CD8-positive, alpha-beta memory T cell (primary cell): Measurements from ENCODE around the gene CNDP1. TPM values are rescaled to one million over a fixed set of nuclear protein-coding genes. Genes with fewer than 3 reads are reported as not detected.
"Not testable (repeated sequence)": the region's sequence is repeated elsewhere in the genome, so short reads cannot be mapped to it uniquely, and the experiment has no call there.

ENCODE experiments used
- CTCF ChIA-PET: fragments of 350-600 bp; sonication (Branson Sonifier 250); formaldehyde crosslinking; loops from one replicate; lab custom pipeline; 2021; ENCODE audit warnings: antibody characterized with exemption; lab: Charles Lee
- POLR2A ChIA-PET: fragments of 350-600 bp; sonication (Branson Sonifier 250); formaldehyde crosslinking; loops from one replicate; lab custom pipeline; 2021; ENCODE audit warnings: antibody characterized with exemption; lab: Charles Lee
- DNase-seq, 5 donors: peaks; one replicate each; pipeline versions ENCODE4 v3.0.0 to v3.0.0-alpha.2; 2020 to 2022; ENCODE audit warnings: mixed read lengths in 1 of 5
- H3K27ac ChIP-seq: one replicate; pipeline ENCODE4 v1.7.0; 2013; ENCODE audit warnings: low read depth, mild to moderate bottlenecking, low read length, moderate library complexity
- H3K27me3 ChIP-seq: 2 replicates; pipeline ENCODE4 v1.7.0; 2013; ENCODE audit warnings: low read length, mild to moderate bottlenecking; ENCODE audit not compliant: insufficient read depth, poor library complexity, severe bottlenecking
- H3K36me3 ChIP-seq: 2 replicates; pipeline ENCODE4 v1.7.0; 2013; ENCODE audit warnings: mild to moderate bottlenecking, low read length, moderate library complexity; ENCODE audit not compliant: insufficient read depth
- H3K4me1 ChIP-seq: 2 replicates; pipeline ENCODE4 v1.7.0; 2013; ENCODE audit warnings: mild to moderate bottlenecking, low read length, moderate library complexity; ENCODE audit not compliant: insufficient read depth
- H3K4me3 ChIP-seq: 2 replicates; pipeline ENCODE4 v1.7.0; 2013; ENCODE audit warnings: mild to moderate bottlenecking, low read length
- H3K9me3 ChIP-seq: 2 replicates; pipeline ENCODE4 v1.7.0; 2013; ENCODE audit warnings: mild to moderate bottlenecking, low read length
- H3K27ac Mint-ChIP-seq, 8 donors: one replicate each; pipeline ENCODE4 v1.8.0; 2020 to 2021; ENCODE audit warnings: mixed read lengths in 8 of 8, mild to moderate bottlenecking in 6 of 8, inconsistent platforms in 3 of 8, moderate library complexity in 3 of 8
- H3K27me3 Mint-ChIP-seq, 2 donors: one replicate each; pipeline ENCODE4 v1.8.0; 2020 to 2021; ENCODE audit warnings: mixed read lengths in 2 of 2, mild to moderate bottlenecking in 1 of 2, moderate library complexity in 1 of 2
- H3K36me3 Mint-ChIP-seq, 3 donors: one replicate each; pipeline ENCODE4 v1.8.0; 2020 to 2021; ENCODE audit warnings: mixed read lengths in 3 of 3, inconsistent platforms in 1 of 3, mild to moderate bottlenecking in 1 of 3
- H3K4me1 Mint-ChIP-seq, 3 donors: one replicate each; pipeline ENCODE4 v1.8.0; 2020 to 2021; ENCODE audit warnings: mixed read lengths in 3 of 3, inconsistent platforms in 1 of 3, mild to moderate bottlenecking in 1 of 3
- H3K4me3 Mint-ChIP-seq, 7 donors: one replicate each; pipeline ENCODE4 v1.8.0; 2020 to 2021; ENCODE audit warnings: mixed read lengths in 7 of 7, mild to moderate bottlenecking in 6 of 7, moderate library complexity in 4 of 7, inconsistent platforms in 2 of 7
- H3K9me3 Mint-ChIP-seq, 5 donors: one replicate each; pipeline ENCODE4 v1.8.0; 2020 to 2022; ENCODE audit warnings: mixed read lengths in 5 of 5, mild to moderate bottlenecking in 3 of 5, moderate library complexity in 2 of 5, inconsistent platforms in 1 of 5
- polyA plus RNA-seq: library from polyadenylated mRNA; unstranded; fragments of 300-500 nt; fragmentation: Illumina TruSeq; gene quantifications from one replicate; pipeline ENCODE4 v1.2.3, GENCODE V29; 2021
- total RNA-seq, 2 experiments: library from RNA; stranded (reverse); gene quantifications; one replicate each; pipeline ENCODE4 v1.2.3, GENCODE V29; 2021

The CNDP1 gene
- total and polyA plus RNA-seq, 3 experiments from 2014 or later = 0.09 TPM; not detected in 2

DNA sequence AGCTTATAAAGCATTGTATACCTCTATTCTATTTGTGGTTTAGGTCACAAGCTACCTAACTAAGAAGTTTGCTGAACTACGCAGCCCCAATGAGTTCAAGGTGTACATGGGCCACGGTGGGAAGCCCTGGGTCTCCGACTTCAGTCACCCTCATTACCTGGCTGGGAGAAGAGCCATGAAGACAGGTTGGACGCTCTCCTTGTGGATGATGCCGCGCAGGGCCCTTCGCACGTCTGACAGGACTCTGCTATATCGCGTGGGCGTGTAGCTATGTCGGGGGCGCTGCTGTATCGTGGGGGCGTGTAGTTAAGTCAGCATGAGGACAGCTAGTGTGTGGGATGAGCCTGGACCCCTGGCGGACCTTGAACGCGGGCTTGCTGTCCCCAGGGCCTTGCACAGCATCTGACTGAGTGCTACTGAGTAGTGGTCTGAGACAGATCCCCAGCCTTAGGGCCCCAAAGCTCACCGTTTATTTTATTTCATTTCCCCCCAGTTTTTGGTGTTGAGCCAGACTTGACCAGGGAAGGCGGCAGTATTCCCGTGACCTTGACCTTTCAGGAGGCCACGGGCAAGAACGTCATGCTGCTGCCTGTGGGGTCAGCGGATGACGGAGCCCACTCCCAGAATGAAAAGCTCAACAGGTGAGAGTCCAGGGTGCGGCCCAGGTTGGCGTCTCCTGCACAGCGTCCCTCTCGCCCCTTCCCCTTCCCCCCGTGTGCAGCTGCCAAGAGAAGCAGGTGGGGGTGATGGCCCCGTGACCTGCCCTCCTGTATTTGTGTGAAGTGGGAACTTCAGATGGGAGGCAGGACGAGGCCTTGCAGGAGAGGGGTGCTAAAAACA lies 15.6 kb upstream of the CNDP1 start:
- Mint-ChIP-seq H3K36me3 (peaks cover 9 to 82% (median 23%) of the 10 kb centered on the region in 3 donors), H3K4me3 (no peak overlapping the region), H3K9me3 (no peaks in the 10 kb centered on the region), H3K4me1 (peaks cover 0 to 1% (median 0%) of the 10 kb centered on the region in 3 donors), H3K27ac (no peak overlapping the region), H3K27me3 (no peaks in the 10 kb centered on the region)
- peaks cover 48% of the 10 kb centered on the region for H3K36me3 ChIP-seq
- DNase-seq = no peak
- no peaks in the 10 kb centered on the region for H3K4me1 ChIP-seq
- H3K4me3 ChIP-seq = no peak overlapping the region
- ChIA-PET CTCF (no interaction called here), POLR2A (interaction anchor here (0.7 kb wide), 1 partner anchor 23 kb away, joined by 3 read pairs; the partner anchor contains the start of gene CNDP2)
- no peaks in the 10 kb centered on the region for H3K9me3 ChIP-seq
- no peaks in the 10 kb centered on the region for H3K27me3 ChIP-seq
- no peak overlapping the region for H3K27ac ChIP-seq

DNA sequence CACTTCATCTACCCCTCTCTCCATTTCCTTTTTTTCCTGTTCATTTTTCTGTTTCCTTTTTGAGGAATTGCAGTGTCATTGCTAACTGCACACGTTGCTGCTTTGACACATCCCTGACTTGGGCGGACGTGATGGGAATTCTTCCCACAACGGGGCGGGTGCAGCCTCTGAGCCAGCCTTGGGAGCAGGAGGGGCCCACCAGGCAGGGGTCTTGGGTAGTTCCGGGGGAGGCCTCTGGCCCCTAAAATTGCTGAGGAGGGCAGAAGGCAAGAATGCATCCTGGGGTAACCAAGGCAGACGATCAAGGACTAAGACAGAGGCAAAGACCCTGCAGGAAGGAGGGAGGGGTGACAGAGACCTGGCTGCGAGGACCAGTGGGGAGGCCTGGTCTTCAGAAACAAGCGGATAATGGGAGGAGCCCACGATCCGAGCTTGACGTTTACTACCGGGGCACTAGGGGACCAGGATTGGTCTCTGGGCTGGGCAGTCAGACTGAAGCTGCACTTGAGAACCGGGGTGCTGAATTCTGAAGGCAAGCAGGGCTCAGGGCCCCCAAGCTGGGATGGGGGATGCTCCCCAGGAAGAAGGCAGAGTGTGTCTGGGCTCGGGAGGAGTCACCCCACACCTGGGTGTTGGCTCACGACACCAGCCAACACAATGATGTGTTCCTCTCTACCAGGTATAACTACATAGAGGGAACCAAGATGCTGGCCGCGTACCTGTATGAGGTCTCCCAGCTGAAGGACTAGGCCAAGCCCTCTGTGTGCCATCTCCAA lies 14.8 kb upstream of the CNDP1 start:
- no peak for DNase-seq
- Mint-ChIP-seq H3K36me3 (peaks cover 9 to 76% (median 24%) of the 10 kb centered on the region in 3 donors), H3K27ac (no peak overlapping the region), H3K4me3 (no peak overlapping the region), H3K27me3 (no peaks in the 10 kb centered on the region), H3K4me1 (no peaks in the 10 kb centered on the region), H3K9me3 (no peaks in the 10 kb centered on the region)
- Histone ChIP-seq H3K36me3 (peaks cover 42% of the 10 kb centered on the region), H3K27me3 (no peaks in the 10 kb centered on the region), H3K4me1 (no peaks in the 10 kb centered on the region), H3K9me3 (no peaks in the 10 kb centered on the region), H3K27ac (no peak overlapping the region), H3K4me3 (no peak overlapping the region)
- CTCF ChIA-PET = no interaction called here
- POLR2A ChIA-PET = interaction anchor here (0.7 kb wide), 1 partner anchor 24 kb away, joined by 3 read pairs; the partner anchor contains the start of gene CNDP2

DNA sequence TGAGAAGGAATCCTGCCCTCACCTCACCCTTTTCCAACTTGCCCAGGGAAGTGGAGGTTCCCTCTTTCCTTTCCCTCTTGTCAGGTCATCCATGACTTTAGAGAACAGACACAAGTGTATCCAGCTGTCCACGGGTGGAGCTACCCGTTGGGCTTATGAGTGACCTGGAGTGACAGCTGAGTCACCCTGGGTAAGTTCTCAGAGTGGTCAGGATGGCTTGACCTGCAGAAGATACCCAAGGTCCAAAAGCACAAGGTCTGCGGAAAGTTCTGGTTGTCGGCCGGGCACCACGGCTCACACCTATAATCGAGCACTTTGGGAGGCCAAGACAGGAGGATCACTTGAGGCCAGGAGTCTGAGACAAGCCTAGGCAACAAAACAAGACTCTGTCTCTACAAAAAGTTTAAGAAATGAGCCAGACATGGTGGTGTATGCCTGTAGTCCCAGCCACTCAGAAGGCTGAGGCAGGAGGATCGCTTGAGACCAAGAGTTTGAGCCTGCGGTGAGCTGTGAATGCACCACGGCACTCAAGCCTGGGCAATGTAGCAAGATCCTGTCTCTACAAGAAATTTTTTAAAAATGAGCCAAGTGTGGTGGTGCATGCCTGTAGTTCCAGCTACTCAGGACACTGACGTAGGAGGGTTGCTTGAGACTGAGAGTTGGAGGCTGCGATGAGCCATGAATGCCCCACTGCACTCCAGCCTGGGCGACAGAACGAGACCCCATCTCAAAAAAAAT lies 14.0 kb upstream of the CNDP1 start:
- no peaks in the 10 kb centered on the region for H3K9me3 Mint-ChIP-seq
- peaks cover 42% of the 10 kb centered on the region for H3K36me3 ChIP-seq
- CTCF ChIA-PET = no interaction called here

DNA sequence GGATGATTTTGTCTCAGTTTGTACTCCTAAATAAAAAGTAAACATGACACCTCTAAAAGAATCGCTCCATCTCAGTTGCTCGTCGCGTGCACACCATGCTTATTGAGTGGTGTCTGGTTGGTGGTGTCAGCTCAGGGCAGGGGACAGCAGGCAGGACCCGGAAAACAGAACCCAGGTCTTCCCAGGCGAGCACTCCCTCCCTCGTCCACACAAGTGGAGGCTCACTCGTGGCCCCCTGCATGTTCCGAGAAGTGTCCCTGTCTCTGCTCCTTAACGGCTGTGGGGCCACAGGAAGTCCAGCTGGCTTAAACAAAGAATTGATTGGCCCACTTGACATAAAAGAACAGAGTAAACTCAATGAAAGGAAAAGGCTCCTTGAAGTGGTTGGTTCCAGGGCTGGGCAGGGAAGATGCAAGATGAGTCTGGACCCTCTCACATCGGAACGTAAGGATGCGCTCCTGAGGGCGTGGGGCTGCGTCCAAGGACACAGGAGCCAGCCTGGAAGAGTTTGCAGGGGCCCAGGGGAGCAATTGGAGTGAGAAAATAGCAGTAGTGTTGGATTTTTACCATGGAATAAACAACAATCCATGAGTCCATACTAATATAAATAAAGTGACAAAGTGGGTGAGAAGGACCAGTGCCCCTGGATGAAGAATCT lies 13.1 kb upstream of the CNDP1 start:
- no peak for DNase-seq
- Mint-ChIP-seq H3K36me3 (peaks cover 9 to 60% (median 24%) of the 10 kb centered on the region in 3 donors), H3K9me3 (no peaks in the 10 kb centered on the region), H3K4me1 (no peaks in the 10 kb centered on the region), H3K27me3 (no peaks in the 10 kb centered on the region), H3K27ac (peak overlapping the region in 3 of 8 donors; percentile 12 to 59 (median 34)), H3K4me3 (no peak overlapping the region)
- Histone ChIP-seq H3K36me3 (peaks cover 33% of the 10 kb centered on the region), H3K9me3 (no peaks in the 10 kb centered on the region), H3K27me3 (no peaks in the 10 kb centered on the region), H3K4me1 (no peaks in the 10 kb centered on the region), H3K4me3 (no peak overlapping the region), H3K27ac (no peak overlapping the region)
- ChIA-PET CTCF (no interaction called here), POLR2A (interaction anchor here (0.6 kb wide), 1 partner anchor 29 kb away, joined by 4 read pairs; no protein-coding TSS in a partner anchor)

More for the DNA sequence above, 14.0 kb upstream of the CNDP1 start:
- no peak overlapping the region for H3K27ac Mint-ChIP-seq
- no peaks in the 10 kb centered on the region for H3K9me3 ChIP-seq
- no peaks in the 10 kb centered on the region for H3K27me3 ChIP-seq
- no peak for DNase-seq
- H3K4me3 ChIP-seq = no peak overlapping the region
- POLR2A ChIA-PET = no interaction called here
- no peak overlapping the region for H3K27ac ChIP-seq
- no peaks in the 10 kb centered on the region for H3K27me3 Mint-ChIP-seq
- H3K36me3 Mint-ChIP-seq = peaks cover 9 to 68% (median 24%) of the 10 kb centered on the region in 3 donors
- H3K4me3 Mint-ChIP-seq = peak overlapping the region in 1 of 7 donors; percentile 18
- no peaks in the 10 kb centered on the region for H3K4me1 ChIP-seq
- no peaks in the 10 kb centered on the region for H3K4me1 Mint-ChIP-seq

DNA sequence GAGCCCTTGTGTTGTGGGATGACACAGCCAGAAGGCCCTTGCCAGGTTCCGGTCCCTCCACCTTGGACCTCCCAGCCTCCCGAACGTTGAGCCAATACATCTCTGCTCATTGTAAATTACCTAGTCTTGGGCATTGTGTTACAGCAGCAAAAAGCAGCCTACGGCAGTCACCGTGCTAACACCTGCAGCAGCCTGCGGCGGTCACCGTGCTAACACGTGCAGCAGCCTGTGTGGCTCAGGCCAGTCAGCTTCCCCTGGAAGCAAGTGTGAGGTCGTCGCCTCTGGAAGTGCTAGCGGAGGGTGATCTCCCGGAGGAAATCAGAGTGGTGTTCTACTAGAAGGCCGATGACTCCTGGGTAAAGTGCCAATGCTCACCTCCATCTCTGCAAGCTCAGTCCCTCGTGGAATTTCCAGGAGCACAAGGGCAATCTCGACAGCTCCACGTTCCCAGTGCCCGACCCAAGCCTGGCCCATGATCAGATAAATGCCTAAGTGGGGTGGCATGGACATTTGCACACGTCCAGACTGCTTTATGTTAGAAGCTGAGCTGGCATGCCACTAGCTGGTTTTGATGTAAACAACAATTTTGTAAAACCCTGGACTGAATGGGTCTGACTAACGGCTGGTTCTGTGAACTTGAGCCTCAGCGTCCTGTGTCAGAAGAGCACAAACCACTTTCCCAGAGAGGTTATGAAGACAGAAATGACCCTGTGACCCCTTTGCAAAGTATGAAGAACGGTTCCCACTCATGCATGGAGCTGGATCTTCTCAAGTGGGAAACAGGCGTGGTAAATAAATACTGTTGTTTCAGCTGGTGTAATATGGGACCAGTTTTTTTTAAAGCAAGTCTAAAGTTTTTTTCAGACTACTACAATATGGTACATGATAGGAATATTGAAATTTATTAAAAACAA lies 11.4 kb upstream of the CNDP1 start:
- ChIA-PET POLR2A (no interaction called here), CTCF (no interaction called here)
- Histone ChIP-seq H3K27me3 (no peaks in the 10 kb centered on the region), H3K4me3 (no peak overlapping the region), H3K9me3 (no peaks in the 10 kb centered on the region), H3K36me3 (peaks cover 18% of the 10 kb centered on the region), H3K4me1 (no peaks in the 10 kb centered on the region), H3K27ac (no peak overlapping the region)
- no peak for DNase-seq
- H3K4me3 Mint-ChIP-seq = no peak overlapping the region
- no peaks in the 10 kb centered on the region for H3K27me3 Mint-ChIP-seq
- no peaks in the 10 kb centered on the region for H3K4me1 Mint-ChIP-seq
- no peaks in the 10 kb centered on the region for H3K9me3 Mint-ChIP-seq
- H3K27ac Mint-ChIP-seq = no peak overlapping the region
- peaks cover 4 to 43% (median 20%) of the 10 kb centered on the region in 3 donors for H3K36me3 Mint-ChIP-seq

DNA sequence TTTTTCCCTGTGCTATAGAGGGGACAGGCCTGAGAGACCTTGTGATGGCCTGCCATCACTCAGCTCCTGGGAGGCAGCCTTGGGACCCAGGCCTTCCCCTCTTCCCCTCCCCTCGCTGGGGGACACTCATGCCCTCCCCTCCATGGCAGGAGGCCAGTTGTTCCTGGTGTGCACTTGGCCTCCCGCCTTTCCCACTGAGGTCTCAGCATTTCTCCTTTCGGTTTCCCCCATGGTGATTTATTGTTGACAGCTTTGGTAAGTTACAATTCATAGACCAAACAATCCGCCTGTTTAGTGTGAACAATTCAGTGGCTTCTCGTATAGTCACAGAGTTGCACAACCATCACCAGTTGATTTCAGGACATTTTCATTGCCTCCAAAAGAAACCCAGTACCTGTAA lies 10.2 kb upstream of the CNDP1 start:
- Mint-ChIP-seq H3K4me1 (no peaks in the 10 kb centered on the region), H3K27ac (peak overlapping the region in 2 of 8 donors; percentile 24 to 26), H3K36me3 (peaks cover 4 to 32% (median 20%) of the 10 kb centered on the region in 3 donors), H3K4me3 (no peak overlapping the region), H3K27me3 (peaks cover 0 to 2% of the 10 kb centered on the region in 2 donors), H3K9me3 (no peaks in the 10 kb centered on the region)
- peaks cover 12% of the 10 kb centered on the region for H3K36me3 ChIP-seq
- DNase-seq = no peak
- H3K4me1 ChIP-seq = no peaks in the 10 kb centered on the region
- H3K9me3 ChIP-seq = no peaks in the 10 kb centered on the region
- H3K27me3 ChIP-seq = no peaks in the 10 kb centered on the region
- no peak overlapping the region for H3K4me3 ChIP-seq
- ChIA-PET POLR2A (no interaction called here), CTCF (no interaction called here)
- no peak overlapping the region for H3K27ac ChIP-seq

DNA sequence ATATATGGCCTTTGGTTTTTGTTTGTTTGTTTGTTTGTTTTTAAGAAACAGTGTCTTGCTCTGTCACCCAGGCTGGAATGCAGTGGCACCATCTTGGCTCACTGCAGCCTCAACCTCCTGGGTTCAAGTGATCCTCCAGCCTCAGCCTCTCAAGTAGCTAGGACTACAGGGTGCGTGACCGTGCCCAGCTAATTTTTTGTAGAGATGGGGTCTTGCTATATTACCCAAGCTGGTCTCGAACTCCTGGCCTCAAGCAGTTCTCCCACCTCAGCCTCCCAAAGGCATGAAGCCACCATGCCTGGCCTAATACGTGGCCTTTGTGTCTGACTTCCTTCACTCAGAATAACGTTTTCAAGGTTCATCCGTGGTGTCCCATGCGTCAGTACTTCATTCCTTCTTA lies 9.4 kb upstream of the CNDP1 start:
- DNase-seq, H3K4me1 Mint-ChIP-seq, H3K4me1 ChIP-seq, H3K9me3 ChIP-seq, CTCF ChIA-PET, H3K27me3 ChIP-seq, POLR2A ChIA-PET, H3K9me3 Mint-ChIP-seq, H3K4me3 ChIP-seq, H3K36me3 ChIP-seq, H3K4me3 Mint-ChIP-seq, H3K27ac ChIP-seq, H3K27me3 Mint-ChIP-seq: not testable (repeated sequence)
- peak overlapping the region in 1 of 8 donors; percentile 54 for H3K27ac Mint-ChIP-seq
- peaks cover 4 to 24% (median 15%) of the 10 kb centered on the region in 3 donors for H3K36me3 Mint-ChIP-seq
